Endothelial cell of umbilical vein (primary cell): ENCODE measurements around the gene EN2. TPM values are rescaled to one million over a fixed set of nuclear protein-coding genes. Genes with fewer than 3 reads are reported as not detected.

ENCODE experiments used
- BruUV-seq: library from RNA; stranded (reverse); fragments of 400-500 nt; replicated peaks from 2 replicates; lab custom pipeline; 2021; lab: Mats Ljungman, UMichigan
- CTCF ChIA-PET: fragments of 300-600, 350-600 bp; sonication (Branson Sonifier 250); formaldehyde crosslinking; loops from one replicate; lab custom pipeline; 2021; ENCODE audit warnings: antibody characterized with exemption, inconsistent platforms; lab: Charles Lee
- POLR2A ChIA-PET: fragments of 300-600, 350-600 bp; sonication (Branson Sonifier 250); formaldehyde crosslinking; loops from one replicate; lab custom pipeline; 2021; ENCODE audit warnings: antibody characterized with exemption, inconsistent platforms; lab: Charles Lee
- DNase-seq: peaks from one replicate; pipeline ENCODE4 v3.0.0-alpha.2; 2011; ENCODE audit warnings: low read depth, low spot score
- FAIRE-seq: peaks from 2 replicates; lab custom pipeline; 2011; peaks lifted over from hg19 to GRCh38; lab: Jason Lieb, UNC
- H2AFZ ChIP-seq: 2 replicates; pipeline ENCODE4 v1.6.0; 2012; ENCODE audit warnings: low read depth, low read length, control low read depth, inconsistent platforms
- H3K27ac ChIP-seq: 2 replicates; pipeline ENCODE4 v1.5.1; 2011; ENCODE audit warnings: low read depth, mild to moderate bottlenecking, control low read depth, low read length, moderate library complexity; ENCODE audit not compliant: insufficient read depth
- H3K27me3 ChIP-seq, 2 experiments: 2 replicates each; pipeline versions ENCODE4 v1.6.0 to v1.6.1; 2011; ENCODE audit warnings: low read length in 2 of 2, mixed read lengths in 1 of 2; ENCODE audit not compliant: control insufficient read depth in 2 of 2, insufficient read depth in 2 of 2
- H3K36me3 ChIP-seq, 2 experiments: 2 replicates in 1 of 2; 3 replicates in 1 of 2; pipeline ENCODE4 v1.5.1; 2011; ENCODE audit warnings: low read length in 2 of 2, mild to moderate bottlenecking in 1 of 2, moderate library complexity in 1 of 2; ENCODE audit not compliant: control insufficient read depth in 2 of 2, insufficient read depth in 2 of 2; ENCODE audit errors: extremely low read depth in 1 of 2
- H3K4me1 ChIP-seq: 3 replicates; pipeline ENCODE4 v1.5.1; 2011; ENCODE audit warnings: mild to moderate bottlenecking, low read length; ENCODE audit not compliant: control insufficient read depth, insufficient read depth; ENCODE audit errors: extremely low read depth
- H3K4me2 ChIP-seq: 2 replicates; pipeline ENCODE4 v1.6.1; 2011; ENCODE audit warnings: low read length, control low read depth, mixed read lengths; ENCODE audit not compliant: insufficient read depth
- H3K4me3 ChIP-seq, 3 experiments: fragments of 200-600 bp in 1 of 3; sonication (generic), shearing (Covaris generic) in 1 of 3; replicated peaks in 1 of 3; 2 replicates each; pipeline ENCODE4 v1.5.1; 2011 to 2016; ENCODE audit warnings: control low read depth in 3 of 3, low read length in 3 of 3, mild to moderate bottlenecking in 2 of 3, inconsistent platforms in 1 of 3, low read depth in 1 of 3, moderate library complexity in 1 of 3; ENCODE audit not compliant: insufficient read depth in 1 of 3
- H3K79me2 ChIP-seq: 2 replicates; pipeline ENCODE4 v1.6.0; 2012; ENCODE audit warnings: low read length, inconsistent platforms; ENCODE audit not compliant: control insufficient read depth, insufficient read depth
- H3K9ac ChIP-seq: replicated peaks from 2 replicates; pipeline ENCODE3; 2011; ENCODE audit warnings: low read length, control low read depth; ENCODE audit not compliant: insufficient read depth; ENCODE audit errors: extremely low read depth
- H3K9me1 ChIP-seq: replicated peaks from 3 replicates; pipeline ENCODE4 v1.6.0; 2011; ENCODE audit warnings: mild to moderate bottlenecking, low read length; ENCODE audit not compliant: control insufficient read depth, insufficient read depth; ENCODE audit errors: extremely low read depth
- H3K9me3 ChIP-seq: replicated peaks from 2 replicates; pipeline ENCODE4 v1.5.1; 2012; ENCODE audit warnings: low read length, inconsistent platforms; ENCODE audit not compliant: control insufficient read depth, insufficient read depth
- H4K20me1 ChIP-seq: replicated peaks from 2 replicates; pipeline ENCODE3; 2011; ENCODE audit warnings: mild to moderate bottlenecking, low read length; ENCODE audit not compliant: control insufficient read depth, insufficient read depth; ENCODE audit errors: extremely low read depth
- CTCF ChIP-seq, 2 donors: IDR thresholded peaks; 1 replicate in 1 of 2; 2 replicates in 1 of 2; pipeline ENCODE4 v1.5.1; 2011; ENCODE audit warnings: low read length in 2 of 2, mild to moderate bottlenecking in 2 of 2, moderate library complexity in 2 of 2, control low read depth in 1 of 2, inconsistent platforms in 1 of 2, low read depth in 1 of 2; ENCODE audit not compliant: insufficient read depth in 1 of 2; ENCODE audit errors: extremely low read depth in 1 of 2
- EZH2 ChIP-seq: IDR thresholded peaks from 2 replicates; pipeline ENCODE4 v1.6.1; 2012; ENCODE audit warnings: borderline replicate concordance, low read depth, mild to moderate bottlenecking, moderate library complexity, low read length, inconsistent platforms; ENCODE audit not compliant: severe bottlenecking
- FOS ChIP-seq: IDR thresholded peaks from 2 replicates; pipeline ENCODE4 v1.6.1; 2011; ENCODE audit warnings: mild to moderate bottlenecking, low read length, moderate library complexity, borderline replicate concordance; ENCODE audit not compliant: insufficient read depth
- GATA2 ChIP-seq: IDR thresholded peaks from 2 replicates; pipeline ENCODE4 v1.7.0; 2011; ENCODE audit warnings: low read depth, mild to moderate bottlenecking, moderate library complexity, mixed read lengths, low read length; ENCODE audit not compliant: insufficient read length, insufficient read depth
- JUN ChIP-seq: IDR thresholded peaks from 2 replicates; pipeline ENCODE4 v1.6.1; 2011; ENCODE audit warnings: borderline replicate concordance, low read depth; ENCODE audit not compliant: insufficient read length, insufficient read depth
- MAX ChIP-seq: IDR thresholded peaks from 2 replicates; pipeline ENCODE4 v1.6.1; 2011; ENCODE audit not compliant: insufficient read depth, insufficient read length
- MYC ChIP-seq: IDR thresholded peaks from one replicate; pipeline ENCODE4 v1.6.1; 2011; ENCODE audit warnings: mild to moderate bottlenecking, low read depth, low read length
- POLR2A ChIP-seq: IDR thresholded peaks from 2 replicates; pipeline ENCODE4 v1.6.1; 2012; ENCODE audit warnings: low read depth, mild to moderate bottlenecking, control low read depth, low read length
- POLR2AphosphoS5 ChIP-seq: IDR thresholded peaks from 2 replicates; pipeline ENCODE4 v1.6.1; 2012; ENCODE audit warnings: low read depth, mild to moderate bottlenecking, control low read depth, low read length, moderate library complexity; ENCODE audit not compliant: insufficient read depth
- dilution Hi-C: fragments of 300-500 bp; cut with MboI; formaldehyde crosslinking; loops from one replicate; pipeline ENCODE4 v1.15.0; 2019; ENCODE audit warnings: low sequenced_read_pairs; ENCODE audit not compliant: extremely low pct_ligation_motif_present
- intact Hi-C: fragments of 100-400 bp; cut with micrococcal nuclease; formaldehyde crosslinking; loops from one replicate; pipeline ENCODE4 v1.10.0; 2022
- polyA plus RNA-seq, 4 experiments: library from polyadenylated mRNA; depleted of rRNA in 3 of 4; stranded (reverse) in 3 of 4; unstranded in 1 of 4; fragments of >200 nt; gene quantifications; 2 replicates each; pipeline versions ENCODE4 v1.2.1 to v1.2.3, GENCODE V29; 2011 to 2012; ENCODE audit warnings: missing spikeins in 1 of 4
- total RNA-seq: library from RNA; stranded (reverse); gene quantifications from 2 replicates; pipeline ENCODE4 v1.2.3, GENCODE V29; 2021

The EN2 gene
- total and polyA plus RNA-seq, 2 donors (not counting 3 experiments of a cell fraction or from before 2014, with no cell fraction given), result not detected

GRCh38 chr7:155447603-155448002 is 10.3 kb upstream of the EN2 start:
- POLR2A ChIA-PET, result no interaction called here
- Histone ChIP-seq H3K9me3 (no peaks in the 10 kb centered on the region), H3K27ac (no peak overlapping the region), H3K27me3 (peaks cover 48 to 56% of the 10 kb centered on the region in 2 experiments), H3K4me1 (no peaks in the 10 kb centered on the region), H3K9me1 (no peaks in the 10 kb centered on the region), H3K79me2 (no peaks in the 10 kb centered on the region), H4K20me1 (no peaks in the 10 kb centered on the region), H3K4me2 (no peak overlapping the region), H3K9ac (no peak overlapping the region), H3K4me3 (no peak overlapping the region), H2AFZ (no peak overlapping the region), H3K36me3 (no peaks in the 10 kb centered on the region)
- CTCF ChIA-PET, result no interaction called here
- TF ChIP-seq GATA2 (no peak), MYC (no peak), JUN (no peak), POLR2A (no peak), FOS (no peak), POLR2AphosphoS5 (no peak), MAX (no peak), EZH2 (no peak), CTCF (IDR thresholded peaks at IDR 0.05; ENCODE audit: extremely low read depth in 1 of 2, insufficient read depth in 1 of 2, low read depth in 1 of 2, low read length in 2 of 2) (no peak)
- DNase-seq (no peak), FAIRE-seq (no peak)
- no TSS peak for BruUV-seq
- intact Hi-C loops (no loop called here), dilution Hi-C loops (no loop called here)
